Activated CD4-positive, CD25-positive, alpha-beta regulatory T cell treated with anti-CD3 and anti-CD28 coated beads, Interleukin-2, amount 50 U/mL, for 72 hours (primary cell): ENCODE data around the gene GSC.
"Not testable (repeated sequence)": the region's sequence is repeated elsewhere in the genome, so short reads cannot be mapped to it uniquely, and the experiment has no call there.

ENCODE experiments used
- DNase-seq: peaks from one replicate; pipeline ENCODE4 v3.0.0; 2021

The GSC gene

GRCh38 chr14:94738097-94738496 is 31.8 kb downstream of the GSC start:
- DNase-seq: no peak

- DNase-seq: no peak
Measured at GRCh38 chr14:94728950-94729349, 41.0 kb downstream of the GSC start.

- not testable (repeated sequence) for DNase-seq
Measured at GRCh38 chr14:94728440-94728839, 41.5 kb downstream of the GSC start.

- not testable (repeated sequence) for DNase-seq
Measured at GRCh38 chr14:94726649-94727048, 43.3 kb downstream of the GSC start.

GRCh38 chr14:94724993-94725392 is 44.9 kb downstream of the GSC start:
- no peak for DNase-seq

- no peak for DNase-seq
Measured at GRCh38 chr14:94722397-94722796, 47.5 kb downstream of the GSC start.
